Smooth muscle cell (in vitro differentiated cells): ENCODE data around the gene TLCD3B. TPM values are rescaled to one million over a fixed set of nuclear protein-coding genes. Genes with fewer than 3 reads are reported as not detected.

Experiments
- DNase-seq: peaks from one replicate; lab custom pipeline; 2025; ENCODE audit not compliant: unreplicated experiment; lab: John Stamatoyannopoulos, UW
- H2AFZ ChIP-seq: fragments of 200-600 bp; sonication (generic); 2 replicates; pipeline ENCODE4 v1.6.0; 2016; ENCODE audit warnings: antibody characterized with exemption, low read depth, mild to moderate bottlenecking
- H3F3A ChIP-seq: fragments of 200-600 bp; sonication (generic); 2 replicates; pipeline ENCODE4 v1.6.0; 2017; ENCODE audit warnings: antibody characterized with exemption, low read depth
- H3K27ac ChIP-seq: fragments of 200-600 bp; sonication (generic); 2 replicates; pipeline ENCODE4 v1.5.1; 2016; ENCODE audit warnings: low read depth, mild to moderate bottlenecking
- H3K27me3 ChIP-seq: fragments of 200-600 bp; sonication (generic); 2 replicates; pipeline ENCODE4 v1.6.1; 2016; ENCODE audit warnings: low read depth, mild to moderate bottlenecking
- H3K36me3 ChIP-seq: fragments of 200-600 bp; sonication (generic); 2 replicates; pipeline ENCODE4 v1.5.1; 2016; ENCODE audit warnings: low read depth
- H3K4me1 ChIP-seq: fragments of 200-600 bp; sonication (generic); 2 replicates; pipeline ENCODE4 v1.5.1; 2016; ENCODE audit warnings: low read depth
- H3K4me2 ChIP-seq: fragments of 200-600 bp; sonication (generic); 2 replicates; pipeline ENCODE4 v1.6.0; 2016; ENCODE audit warnings: mild to moderate bottlenecking
- H3K4me3 ChIP-seq: fragments of 200-600 bp; sonication (generic); 2 replicates; pipeline ENCODE4 v1.5.1; 2016; ENCODE audit warnings: mild to moderate bottlenecking
- H3K79me2 ChIP-seq: fragments of 200-600 bp; sonication (generic); 2 replicates; pipeline ENCODE4 v1.6.0; 2016; ENCODE audit warnings: low read depth, mild to moderate bottlenecking
- H3K9ac ChIP-seq: fragments of 200-600 bp; sonication (generic); 2 replicates; pipeline ENCODE4 v1.6.0; 2016; ENCODE audit warnings: low read depth
- H3K9me3 ChIP-seq: fragments of 200-600 bp; sonication (generic); replicated peaks from 2 replicates; pipeline ENCODE4 v1.5.1; 2016; ENCODE audit warnings: low read depth
- H4K20me1 ChIP-seq: fragments of 200-600 bp; sonication (generic); 2 replicates; pipeline ENCODE4 v1.6.0; 2016; ENCODE audit warnings: low read depth
- WGBS: methylation state at CpG from one replicate; pipeline ENCODE4 v1.1.7; 2016; ENCODE audit warnings: low lambda C conversion rate; 5-methylcytosine and 5-hydroxymethylcytosine counted together
- polyA plus RNA-seq: library from polyadenylated mRNA; unstranded; fragments of >200 nt; fragmentation: Nextera tagmentation; extraction: Ambion mirVana; gene quantifications from 2 replicates; pipeline ENCODE4 v1.2.1, GENCODE V29; 2016
- total RNA-seq: library from RNA; depleted of rRNA; stranded (reverse); fragments of >200 nt; gene quantifications from 2 replicates; pipeline ENCODE4 v1.2.3, GENCODE V29; 2014
- TF ChIP-seq, protein P1 (sequence below): fragments of 200-600 bp; sonication (generic); IDR thresholded peaks from 2 replicates; pipeline ENCODE4 v1.5.1; 2017; ENCODE audit warnings: borderline replicate concordance, mild to moderate bottlenecking, antibody characterized with exemption; ENCODE audit not compliant: insufficient read depth, poor library complexity, severe bottlenecking

Gene TLCD3B
- total and polyA plus RNA-seq, 2 experiments from 2014 or later = 0.45 to 0.48 TPM

- WGBS = 97% methylated on average over 9 of the region's 9 CpGs
- Histone ChIP-seq H3K36me3 (peaks cover 6% of the 10 kb centered on the region), H3K9me3 (no peaks in the 10 kb centered on the region)
These were observed 53.0 kb downstream of the TLCD3B start for GRCh38 chr16:29978081-29978480.

DNA sequence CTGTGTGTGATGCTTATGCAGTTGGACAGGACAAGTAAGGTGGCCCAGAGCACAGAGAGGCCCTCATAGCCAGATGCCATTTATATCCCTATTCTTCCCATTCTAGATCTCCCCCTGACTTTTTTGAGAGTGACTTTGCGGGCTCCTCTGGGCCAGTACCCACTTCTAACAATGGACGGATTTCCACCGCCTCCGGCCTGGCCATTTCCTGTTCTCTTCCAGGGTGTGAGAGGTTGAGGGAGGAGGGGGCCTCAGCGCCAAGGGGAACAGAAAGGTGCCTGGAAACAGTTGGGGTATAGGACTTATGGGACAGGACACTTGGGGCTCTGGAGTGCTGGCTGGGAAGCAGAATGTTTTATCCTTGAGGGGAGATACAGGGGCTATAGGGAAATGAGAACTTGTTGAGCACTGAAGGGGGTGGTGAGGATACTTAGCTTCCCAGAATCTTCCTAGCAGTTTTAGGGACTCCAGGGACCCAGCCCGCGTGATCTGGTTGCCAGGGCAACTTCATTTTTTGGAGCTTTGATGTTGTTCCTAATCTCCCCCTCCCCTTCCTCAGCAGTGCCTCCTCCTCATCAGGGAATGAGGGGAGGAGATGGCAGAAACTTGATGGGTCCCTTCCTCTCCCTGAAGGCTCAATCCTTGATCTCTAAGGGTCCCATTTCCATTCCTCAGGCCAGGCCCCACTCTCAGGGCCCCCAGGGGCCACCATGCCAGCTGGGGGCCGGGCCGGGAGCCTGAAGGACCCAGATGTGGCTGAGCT is 53.8 kb downstream of the TLCD3B start:
- no peak overlapping the region for H3K4me3 ChIP-seq
- H3K27me3 ChIP-seq = no peaks in the 10 kb centered on the region
- no peaks in the 10 kb centered on the region for H3K9me3 ChIP-seq
- H3F3A ChIP-seq = peaks cover 10% of the 10 kb centered on the region
- H3K27ac ChIP-seq = no peak overlapping the region
- H3K4me1 ChIP-seq = peaks cover 25% of the 10 kb centered on the region
- H3K9ac ChIP-seq = no peak overlapping the region
- 89% methylated on average over 9 of the region's 9 CpGs for WGBS
- H2AFZ ChIP-seq = no peak overlapping the region
- H3K4me2 ChIP-seq = peak overlapping the region; percentile 99
- H3K36me3 ChIP-seq = peaks cover 6% of the 10 kb centered on the region
- TF ChIP-seq, protein P1, sequence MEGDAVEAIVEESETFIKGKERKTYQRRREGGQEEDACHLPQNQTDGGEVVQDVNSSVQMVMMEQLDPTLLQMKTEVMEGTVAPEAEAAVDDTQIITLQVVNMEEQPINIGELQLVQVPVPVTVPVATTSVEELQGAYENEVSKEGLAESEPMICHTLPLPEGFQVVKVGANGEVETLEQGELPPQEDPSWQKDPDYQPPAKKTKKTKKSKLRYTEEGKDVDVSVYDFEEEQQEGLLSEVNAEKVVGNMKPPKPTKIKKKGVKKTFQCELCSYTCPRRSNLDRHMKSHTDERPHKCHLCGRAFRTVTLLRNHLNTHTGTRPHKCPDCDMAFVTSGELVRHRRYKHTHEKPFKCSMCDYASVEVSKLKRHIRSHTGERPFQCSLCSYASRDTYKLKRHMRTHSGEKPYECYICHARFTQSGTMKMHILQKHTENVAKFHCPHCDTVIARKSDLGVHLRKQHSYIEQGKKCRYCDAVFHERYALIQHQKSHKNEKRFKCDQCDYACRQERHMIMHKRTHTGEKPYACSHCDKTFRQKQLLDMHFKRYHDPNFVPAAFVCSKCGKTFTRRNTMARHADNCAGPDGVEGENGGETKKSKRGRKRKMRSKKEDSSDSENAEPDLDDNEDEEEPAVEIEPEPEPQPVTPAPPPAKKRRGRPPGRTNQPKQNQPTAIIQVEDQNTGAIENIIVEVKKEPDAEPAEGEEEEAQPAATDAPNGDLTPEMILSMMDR = no peak
- peaks cover 42% of the 10 kb centered on the region for H3K79me2 ChIP-seq
- peaks cover 56% of the 10 kb centered on the region for H4K20me1 ChIP-seq
- DNase-seq = no peak

More at GRCh38 chr16:29978081-29978480, 53.0 kb downstream of the TLCD3B start:
- Histone ChIP-seq H3K4me3 (no peak overlapping the region), H2AFZ (no peak overlapping the region), H3K79me2 (peaks cover 42% of the 10 kb centered on the region), H4K20me1 (peaks cover 56% of the 10 kb centered on the region), H3F3A (peaks cover 1% of the 10 kb centered on the region), H3K27ac (no peak overlapping the region), H3K27me3 (no peaks in the 10 kb centered on the region), H3K4me1 (peaks cover 25% of the 10 kb centered on the region), H3K4me2 (no peak overlapping the region), H3K9ac (no peak overlapping the region)
- TF ChIP-seq, protein P1 = no peak
- DNase-seq = no peak

DNA sequence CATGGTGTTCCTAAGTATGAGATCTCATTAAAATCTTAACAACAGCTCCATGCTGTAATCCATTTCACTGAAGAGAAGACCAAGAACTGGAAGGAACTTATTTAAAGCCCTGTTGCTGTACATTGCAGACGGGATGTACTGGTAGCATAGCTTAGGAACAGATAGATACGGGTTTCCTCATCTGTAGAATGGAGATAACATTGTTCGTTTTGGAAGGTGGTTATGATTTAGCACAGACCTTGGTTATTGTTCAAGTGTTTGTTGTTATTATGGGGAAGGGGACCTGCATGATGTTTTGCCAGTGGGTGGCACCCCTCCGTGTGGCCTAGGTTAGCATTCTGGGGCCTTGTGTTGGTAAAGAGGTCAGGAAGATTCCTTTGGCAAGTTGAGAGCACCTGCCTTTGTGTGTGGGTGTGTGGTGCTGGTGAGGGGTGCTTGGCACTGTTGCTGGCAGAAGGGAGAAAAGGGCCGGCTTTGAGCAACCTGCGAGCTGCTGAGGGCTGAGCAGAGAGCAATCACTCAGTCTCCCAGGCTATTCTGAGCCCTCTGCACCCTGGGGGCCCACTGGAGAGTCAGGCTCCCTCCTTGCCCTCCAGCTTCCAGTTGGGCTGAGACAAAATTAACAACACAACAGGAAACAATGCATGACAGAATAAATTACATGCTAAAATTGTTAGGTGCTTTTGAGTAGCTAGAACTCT is 55.1 kb downstream of the TLCD3B start:
- TF ChIP-seq, protein P1 = no peak
- Histone ChIP-seq H3K4me1 (peaks cover 25% of the 10 kb centered on the region), H3K4me3 (peak overlapping the region; percentile 84), H4K20me1 (peaks cover 56% of the 10 kb centered on the region), H2AFZ (no peak overlapping the region), H3F3A (peaks cover 16% of the 10 kb centered on the region), H3K36me3 (peaks cover 6% of the 10 kb centered on the region), H3K27me3 (no peaks in the 10 kb centered on the region), H3K9me3 (no peaks in the 10 kb centered on the region), H3K4me2 (peak overlapping the region; percentile 99), H3K9ac (no peak overlapping the region), H3K79me2 (peaks cover 42% of the 10 kb centered on the region), H3K27ac (no peak overlapping the region)
- no peak for DNase-seq
- 59% methylated on average over 6 of the region's 6 CpGs for WGBS
